ENCODE measurements around the gene ZC3H12C.

Gene ZC3H12C

GRCh38 chr11:110077346-110077745 is 15.8 kb upstream of the ZC3H12C start:
- no peak for DNase-seq

- DNase-seq: no peak
Measured at GRCh38 chr11:110077831-110078325, 15.3 kb upstream of the ZC3H12C start.

- no peak for DNase-seq
Measured at GRCh38 chr11:110078923-110079544, 14.2 kb upstream of the ZC3H12C start.

GRCh38 chr11:110079726-110080125 is 13.5 kb upstream of the ZC3H12C start:
- no peak for DNase-seq

GRCh38 chr11:110081462-110082376 is 11.5 kb upstream of the ZC3H12C start:
- DNase-seq: no peak

- DNase-seq: no peak
Measured at GRCh38 chr11:110082899-110083298, 10.3 kb upstream of the ZC3H12C start.

GRCh38 chr11:110085255-110085838 is 7.8 kb upstream of the ZC3H12C start:
- no peak for DNase-seq

- DNase-seq: no peak
Measured at GRCh38 chr11:110086892-110087309, 6.3 kb upstream of the ZC3H12C start.

GRCh38 chr11:110087812-110088534 is 5.2 kb upstream of the ZC3H12C start:
- no peak for DNase-seq

GRCh38 chr11:110088535-110089344 is 4.5 kb upstream of the ZC3H12C start:
- no peak for DNase-seq

GRCh38 chr11:110089617-110090282 is 3.4 kb upstream of the ZC3H12C start:
- no peak for DNase-seq

- no peak for DNase-seq
Measured at GRCh38 chr11:110090466-110091026, 2.6 kb upstream of the ZC3H12C start.

GRCh38 chr11:110092111-110092514 is 1.1 kb upstream of the ZC3H12C start:
- no peak for DNase-seq

- peak; percentile 79 for DNase-seq
Measured at GRCh38 chr11:110093407-110094297, 460 bp downstream of the ZC3H12C start.

GRCh38 chr11:110094298-110095285 is 1.4 kb downstream of the ZC3H12C start:
- no peak for DNase-seq

- no peak for DNase-seq
Measured at GRCh38 chr11:110095554-110095953, 2.4 kb downstream of the ZC3H12C start.

GRCh38 chr11:110096496-110096895 is 3.3 kb downstream of the ZC3H12C start:
- DNase-seq: no peak

GRCh38 chr11:110097459-110098012 is 4.3 kb downstream of the ZC3H12C start:
- DNase-seq: no peak
